SK-N-SH treated with all-trans-retinoic acid at 6 μM for 48 hours (cell line): Measurements from ENCODE around the gene KCNG2.

Source experiments
- ATAC-seq: fragments of 200-7000 bp; cut with Tn5 transposase; 3 replicates; pipeline ENCODE4 v1.9.1; 2020; ENCODE audit warnings: mild to moderate bottlenecking, moderate library complexity
- ARNTL ChIP-seq: fragments of 450-650 bp; formaldehyde crosslinking; IDR thresholded peaks from 2 replicates; pipeline ENCODE4 v1.5.0; 2020; ENCODE audit warnings: low read depth, mild to moderate bottlenecking, moderate library complexity, borderline replicate concordance
- CREB5 ChIP-seq: fragments of 250-450 bp; sonication (Bioruptor Pico); IDR thresholded peaks from 2 replicates; pipeline ENCODE4 v1.5.1; 2020; ENCODE audit warnings: low read depth, mild to moderate bottlenecking, moderate library complexity
- CSDC2 ChIP-seq: fragments of 250-450 bp; sonication (Bioruptor Pico); IDR thresholded peaks from 2 replicates; pipeline ENCODE4 v1.5.0; 2020; ENCODE audit warnings: mild to moderate bottlenecking, moderate library complexity
- CSRNP3 ChIP-seq: fragments of 250-450 bp; sonication (Bioruptor Pico); IDR thresholded peaks from 2 replicates; pipeline ENCODE4 v1.5.1; 2021; ENCODE audit warnings: mild to moderate bottlenecking, moderate library complexity
- ESRRG ChIP-seq: fragments of 250-450 bp; sonication (Bioruptor Pico); IDR thresholded peaks from 2 replicates; pipeline ENCODE4 v1.6.1; 2021; ENCODE audit warnings: mild to moderate bottlenecking
- GLIS3 ChIP-seq: fragments of 250-450 bp; sonication (Bioruptor Pico); IDR thresholded peaks from 2 replicates; pipeline ENCODE4 v1.5.0; 2020; ENCODE audit warnings: mild to moderate bottlenecking, moderate library complexity
- ISL1 ChIP-seq: fragments of 250-450 bp; sonication (Bioruptor Pico); IDR thresholded peaks from 2 replicates; pipeline ENCODE4 v2.1.2; 2022; ENCODE audit warnings: mild to moderate bottlenecking, moderate library complexity
- PPARA ChIP-seq: fragments of 250-450 bp; sonication (Bioruptor Pico); IDR thresholded peaks from 2 replicates; pipeline ENCODE4 v1.5.0; 2020; ENCODE audit warnings: mild to moderate bottlenecking, borderline replicate concordance
- RARB ChIP-seq: fragments of 250-450 bp; sonication (Bioruptor Pico); IDR thresholded peaks from 2 replicates; pipeline ENCODE4 v1.8.0; 2021; ENCODE audit warnings: mild to moderate bottlenecking, moderate library complexity
- SNAI2 ChIP-seq: fragments of 250-450 bp; sonication (Bioruptor Pico); IDR thresholded peaks from 2 replicates; pipeline ENCODE4 v1.5.0; 2020; ENCODE audit warnings: mild to moderate bottlenecking, moderate library complexity
- TOX ChIP-seq: fragments of 250-450 bp; sonication (Bioruptor Pico); IDR thresholded peaks from 2 replicates; pipeline ENCODE4 v1.8.0; 2021; ENCODE audit warnings: mild to moderate bottlenecking, moderate library complexity, borderline replicate concordance
- ZC3H10 ChIP-seq: fragments of 250-450 bp; sonication (Bioruptor Pico); IDR thresholded peaks from 2 replicates; pipeline ENCODE4 v1.5.1; 2021; ENCODE audit warnings: mild to moderate bottlenecking, moderate library complexity
- ZFP3 ChIP-seq: fragments of 250-450 bp; sonication (Bioruptor Pico); IDR thresholded peaks from 2 replicates; pipeline ENCODE4 v1.5.0; 2020; ENCODE audit warnings: mild to moderate bottlenecking, moderate library complexity
- ZFP30 ChIP-seq: fragments of 450-650 bp; formaldehyde crosslinking; IDR thresholded peaks from 2 replicates; pipeline ENCODE4 v1.5.0; 2022; ENCODE audit warnings: mild to moderate bottlenecking, moderate library complexity
- ZNF70 ChIP-seq: fragments of 450-650 bp; formaldehyde crosslinking; IDR thresholded peaks from 2 replicates; pipeline ENCODE4 v1.5.0; 2020; ENCODE audit warnings: mild to moderate bottlenecking, moderate library complexity
- ZNF8 ChIP-seq: fragments of 450-650 bp; formaldehyde crosslinking; IDR thresholded peaks from 2 replicates; pipeline ENCODE4 v1.5.0; 2020; ENCODE audit warnings: mild to moderate bottlenecking, moderate library complexity
- TF ChIP-seq, protein P1 (sequence below): fragments of 250-450 bp; sonication (Bioruptor Pico); IDR thresholded peaks from 2 replicates; pipeline ENCODE4 v1.5.0; 2020; ENCODE audit warnings: mild to moderate bottlenecking, moderate library complexity

The KCNG2 gene

DNA sequence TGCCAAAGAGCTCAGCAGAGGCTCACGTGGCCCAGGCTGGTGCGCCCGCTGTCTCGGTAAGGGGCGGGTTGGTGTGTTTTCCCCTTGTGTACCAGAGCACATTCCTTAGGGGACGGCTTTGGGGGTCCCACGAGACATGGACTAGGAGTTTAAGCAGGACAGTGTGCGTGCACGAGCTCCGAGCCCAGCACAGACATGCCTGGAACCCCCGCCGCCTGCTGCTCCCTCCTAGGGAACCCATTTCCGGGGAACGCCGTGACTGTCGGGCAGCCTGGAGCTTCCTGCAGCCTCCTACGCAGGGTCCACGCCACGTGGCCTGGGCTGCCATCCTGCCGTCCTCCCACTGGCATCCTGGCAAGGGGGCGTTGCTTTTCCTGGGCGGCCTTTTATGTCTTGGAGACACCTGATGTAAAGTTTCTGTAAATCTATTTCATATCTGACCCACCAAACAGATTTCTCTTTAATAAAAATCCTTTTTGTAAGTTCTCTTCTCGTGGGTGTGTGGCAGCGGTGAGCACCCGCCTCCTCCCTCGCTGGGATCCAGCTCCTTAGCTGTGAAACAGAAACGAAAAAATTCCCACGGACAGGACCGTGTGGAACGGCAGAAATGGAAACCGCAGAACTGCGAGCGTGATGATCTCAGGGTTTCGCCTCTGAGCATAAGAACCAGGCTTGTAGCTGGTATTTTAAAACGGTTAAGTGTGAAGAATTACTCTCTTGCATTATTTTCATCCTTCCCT lies 43.5 kb upstream of the KCNG2 start:
- no peak for ATAC-seq
- TF ChIP-seq GLIS3 (CRISPR knock-in tag) (no peak), ZFP3 (CRISPR knock-in tag) (no peak), SNAI2 (CRISPR knock-in tag) (no peak), CSDC2 (CRISPR knock-in tag) (no peak), ZC3H10 (CRISPR knock-in tag) (no peak)
- TF ChIP-seq, protein P1, sequence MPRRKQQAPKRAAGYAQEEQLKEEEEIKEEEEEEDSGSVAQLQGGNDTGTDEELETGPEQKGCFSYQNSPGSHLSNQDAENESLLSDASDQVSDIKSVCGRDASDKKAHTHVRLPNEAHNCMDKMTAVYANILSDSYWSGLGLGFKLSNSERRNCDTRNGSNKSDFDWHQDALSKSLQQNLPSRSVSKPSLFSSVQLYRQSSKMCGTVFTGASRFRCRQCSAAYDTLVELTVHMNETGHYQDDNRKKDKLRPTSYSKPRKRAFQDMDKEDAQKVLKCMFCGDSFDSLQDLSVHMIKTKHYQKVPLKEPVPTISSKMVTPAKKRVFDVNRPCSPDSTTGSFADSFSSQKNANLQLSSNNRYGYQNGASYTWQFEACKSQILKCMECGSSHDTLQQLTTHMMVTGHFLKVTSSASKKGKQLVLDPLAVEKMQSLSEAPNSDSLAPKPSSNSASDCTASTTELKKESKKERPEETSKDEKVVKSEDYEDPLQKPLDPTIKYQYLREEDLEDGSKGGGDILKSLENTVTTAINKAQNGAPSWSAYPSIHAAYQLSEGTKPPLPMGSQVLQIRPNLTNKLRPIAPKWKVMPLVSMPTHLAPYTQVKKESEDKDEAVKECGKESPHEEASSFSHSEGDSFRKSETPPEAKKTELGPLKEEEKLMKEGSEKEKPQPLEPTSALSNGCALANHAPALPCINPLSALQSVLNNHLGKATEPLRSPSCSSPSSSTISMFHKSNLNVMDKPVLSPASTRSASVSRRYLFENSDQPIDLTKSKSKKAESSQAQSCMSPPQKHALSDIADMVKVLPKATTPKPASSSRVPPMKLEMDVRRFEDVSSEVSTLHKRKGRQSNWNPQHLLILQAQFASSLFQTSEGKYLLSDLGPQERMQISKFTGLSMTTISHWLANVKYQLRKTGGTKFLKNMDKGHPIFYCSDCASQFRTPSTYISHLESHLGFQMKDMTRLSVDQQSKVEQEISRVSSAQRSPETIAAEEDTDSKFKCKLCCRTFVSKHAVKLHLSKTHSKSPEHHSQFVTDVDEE (CRISPR knock-in tag): no peak
- TF ChIP-seq, all 23 proteins: peak for 0

GRCh38 chr18:79754831-79755351 lies 42.8 kb upstream of the KCNG2 start:
- TF ChIP-seq RARB: no peak
- no peak for TF ChIP-seq ZNF70 (CRISPR knock-in tag)
- no peak for TF ChIP-seq ZFP30 (CRISPR knock-in tag)
- no peak for ATAC-seq

DNA sequence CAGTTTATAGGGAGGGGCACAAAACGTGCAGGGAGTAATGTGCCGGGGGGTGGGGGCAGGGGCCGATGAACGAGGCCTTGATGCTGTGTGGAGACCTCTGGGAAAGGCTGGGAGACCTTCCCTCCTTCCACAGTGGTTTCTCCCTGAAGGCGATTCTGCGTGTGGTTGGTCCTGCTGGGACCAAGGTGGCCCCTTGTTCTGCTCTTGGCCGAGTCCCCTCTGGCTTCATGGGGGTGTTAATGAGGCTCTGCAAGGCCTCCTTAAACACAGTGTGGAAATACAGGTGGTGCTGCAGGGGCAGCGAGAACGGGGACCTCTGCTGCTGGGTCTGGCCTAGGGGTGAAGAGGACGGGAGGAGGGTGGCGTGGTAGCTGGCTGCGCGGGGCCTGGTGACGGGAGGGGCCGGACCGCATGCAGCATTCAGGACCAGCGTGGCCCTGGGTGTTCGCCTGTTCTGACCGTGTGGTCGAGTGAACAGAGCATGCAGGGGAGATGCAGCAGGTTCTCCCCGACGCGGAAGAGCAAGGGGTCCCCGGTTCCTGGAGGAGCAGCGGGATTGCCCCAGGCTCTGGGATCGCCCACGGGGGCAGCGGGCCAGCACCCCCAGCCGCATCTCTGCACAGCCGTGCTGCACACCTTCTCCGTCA lies 42.1 kb upstream of the KCNG2 start:
- no peak for ATAC-seq
- TF ChIP-seq ZNF8: no peak
- TF ChIP-seq ARNTL (CRISPR knock-in tag): no peak

DNA sequence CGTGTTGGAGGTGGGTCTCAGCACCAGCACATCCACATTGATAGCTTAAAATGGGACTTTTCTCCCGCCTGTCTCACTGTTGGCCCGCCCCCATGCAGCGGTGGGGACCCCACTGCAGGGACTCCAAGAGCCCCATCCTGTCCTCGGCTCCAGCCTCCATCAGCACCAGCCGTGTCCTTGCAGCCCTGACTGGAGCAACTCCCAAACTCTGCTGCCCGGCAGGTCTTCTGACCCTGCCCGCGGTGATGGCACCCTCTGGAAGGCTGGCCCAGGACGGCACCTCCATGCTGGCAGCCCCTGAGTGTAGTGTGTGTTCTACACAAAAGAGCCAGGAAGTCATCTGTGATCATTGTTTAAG lies 41.6 kb upstream of the KCNG2 start:
- no peak for TF ChIP-seq CREB5 (CRISPR knock-in tag)
- no peak for TF ChIP-seq GLIS3 (CRISPR knock-in tag)
- no peak for TF ChIP-seq ZC3H10 (CRISPR knock-in tag)
- TF ChIP-seq, protein P1 (CRISPR knock-in tag): no peak
- no peak for TF ChIP-seq ZNF70 (CRISPR knock-in tag)
- TF ChIP-seq TOX (CRISPR knock-in tag): no peak
- TF ChIP-seq ZFP30 (CRISPR knock-in tag): no peak
- TF ChIP-seq PPARA (CRISPR knock-in tag): no peak
- ATAC-seq: no peak

GRCh38 chr18:79756826-79757225 lies 40.9 kb upstream of the KCNG2 start:
- ATAC-seq: no peak
- TF ChIP-seq ZC3H10 (CRISPR knock-in tag): no peak
- no peak for TF ChIP-seq ISL1
- no peak for TF ChIP-seq PPARA (CRISPR knock-in tag)
- TF ChIP-seq ZNF70 (CRISPR knock-in tag): no peak
- no peak for TF ChIP-seq ARNTL (CRISPR knock-in tag)
- TF ChIP-seq CSRNP3 (CRISPR knock-in tag): no peak
- no peak for TF ChIP-seq RARB
- TF ChIP-seq SNAI2 (CRISPR knock-in tag): no peak
- no peak for TF ChIP-seq ESRRG (CRISPR knock-in tag)
